Endodermal cell (in vitro differentiated cells): ENCODE measurements around the gene MOCOS. TPM values are rescaled to one million over a fixed set of nuclear protein-coding genes. Genes with fewer than 3 reads are reported as not detected.

ENCODE experiments used
- DNase-seq: peaks from one replicate; pipeline ENCODE4 v3.0.0-alpha.2; 2017
- H3K27ac ChIP-seq: 2 replicates; pipeline ENCODE4 v1.5.1; 2013; ENCODE audit warnings: mild to moderate bottlenecking, low read depth, low read length, moderate library complexity
- H3K27me3 ChIP-seq: 2 replicates; pipeline ENCODE4 v1.6.1; 2013; ENCODE audit warnings: mild to moderate bottlenecking, low read length, moderate library complexity; ENCODE audit not compliant: insufficient read depth, control insufficient read depth, poor library complexity, severe bottlenecking
- H3K36me3 ChIP-seq: 2 replicates; pipeline ENCODE4 v1.7.0; 2013; ENCODE audit warnings: mild to moderate bottlenecking, low read length, moderate library complexity; ENCODE audit not compliant: control insufficient read depth, insufficient read depth
- H3K4me1 ChIP-seq: one replicate; pipeline ENCODE4 v1.7.0; 2013; ENCODE audit warnings: low read length; ENCODE audit not compliant: control insufficient read depth, insufficient read depth
- H3K4me3 ChIP-seq: 2 replicates; pipeline ENCODE4 v1.5.1; 2013; ENCODE audit warnings: mild to moderate bottlenecking, low read length, moderate library complexity
- H3K9ac ChIP-seq: 2 replicates; pipeline ENCODE4 v1.6.1; 2013; ENCODE audit warnings: mild to moderate bottlenecking, low read length, moderate library complexity; ENCODE audit not compliant: poor library complexity, severe bottlenecking; ENCODE audit errors: extremely low read depth
- H3K9me3 ChIP-seq: 2 replicates; pipeline ENCODE4 v1.6.1; 2013; ENCODE audit warnings: mild to moderate bottlenecking, low read length, moderate library complexity; ENCODE audit not compliant: control insufficient read depth
- H3K27ac Mint-ChIP-seq: 2 replicates; pipeline ENCODE4 v1.8.0; 2020; ENCODE audit warnings: mixed read lengths
- H3K27me3 Mint-ChIP-seq: 2 replicates; pipeline ENCODE4 v1.8.0; 2021; ENCODE audit warnings: mild to moderate bottlenecking, mixed read lengths; ENCODE audit not compliant: insufficient read depth
- H3K36me3 Mint-ChIP-seq: 2 replicates; pipeline ENCODE4 v1.8.0; 2020; ENCODE audit warnings: low read depth, mixed read lengths
- H3K4me1 Mint-ChIP-seq: 2 replicates; pipeline ENCODE4 v1.8.0; 2020; ENCODE audit warnings: mixed read lengths
- H3K4me3 Mint-ChIP-seq: 2 replicates; pipeline ENCODE4 v1.8.0; 2020; ENCODE audit warnings: mild to moderate bottlenecking, moderate library complexity, mixed read lengths
- H3K9me3 Mint-ChIP-seq: 2 replicates; pipeline ENCODE4 v1.8.0; 2020; ENCODE audit warnings: mild to moderate bottlenecking, mixed read lengths
- CTCF ChIP-seq: fragments of 200-600 bp; sonication (generic); conservative IDR thresholded peaks from 2 replicates; pipeline ENCODE4 v1.5.0; 2021; ENCODE audit warnings: antibody characterized with exemption, mild to moderate bottlenecking
- WGBS, 2 experiments: methylation state at CpG; one replicate each; pipeline versions ENCODE4 v1.1.5 to v1.1.7; 2013; ENCODE audit warnings: missing lambda C conversion rate in 2 of 2, mixed read lengths in 1 of 2; ENCODE audit not compliant: insufficient coverage in 1 of 2, insufficient read length in 1 of 2; 5-methylcytosine and 5-hydroxymethylcytosine counted together
- total RNA-seq, 2 donors: library from RNA; stranded (reverse); fragmentation: NEBNext Ultra II Directional in 1 of 2; extraction: Animal tissue kit (Norgen Biotek cat#: 25700) in 1 of 2; gene quantifications; 2 replicates in 1 of 2; 3 replicates in 1 of 2; pipeline ENCODE4 v1.2.1, GENCODE V29; 2021

MOCOS gene
- total RNA-seq, 2 donors from 2014 or later = 0.51 to 1.4 TPM

- Mint-ChIP-seq H3K27ac (no peak overlapping the region), H3K27me3 (peaks cover 19% of the 10 kb centered on the region), H3K4me3 (no peak overlapping the region), H3K9me3 (no peaks in the 10 kb centered on the region), H3K36me3 (no peaks in the 10 kb centered on the region), H3K4me1 (no peaks in the 10 kb centered on the region)
- H3K4me3 ChIP-seq = no peak overlapping the region
- no peak overlapping the region for H3K9ac ChIP-seq
- H3K4me1 ChIP-seq = no peaks in the 10 kb centered on the region
- whole genome bisulfite sequencing, 2 experiments = 83 to 85% methylated on average over 8 of the region's 8 CpGs
- DNase-seq = no peak
- H3K9me3 ChIP-seq = no peaks in the 10 kb centered on the region
- no peak for TF ChIP-seq CTCF
- no peak overlapping the region for H3K27ac ChIP-seq
- H3K27me3 ChIP-seq = peaks cover 31% of the 10 kb centered on the region
- H3K36me3 ChIP-seq = no peaks in the 10 kb centered on the region
Measured at GRCh38 chr18:36194600-36195315, 7.5 kb downstream of the MOCOS start.

- Histone ChIP-seq H3K4me3 (no peak overlapping the region), H3K4me1 (no peaks in the 10 kb centered on the region), H3K36me3 (no peaks in the 10 kb centered on the region), H3K27ac (no peak overlapping the region), H3K9ac (no peak overlapping the region), H3K27me3 (peaks cover 32% of the 10 kb centered on the region), H3K9me3 (no peaks in the 10 kb centered on the region)
- Mint-ChIP-seq H3K9me3 (no peaks in the 10 kb centered on the region), H3K4me1 (peaks cover 3% of the 10 kb centered on the region), H3K27me3 (peaks cover 18% of the 10 kb centered on the region), H3K36me3 (no peaks in the 10 kb centered on the region), H3K4me3 (no peak overlapping the region), H3K27ac (no peak overlapping the region)
- DNase-seq = no peak
- TF ChIP-seq CTCF = no peak
- 85 to 86% methylated on average over 3 of the region's 3 CpGs for WGBS, 2 experiments
Measured at GRCh38 chr18:36195427-36196122, 8.3 kb downstream of the MOCOS start.

- no peaks in the 10 kb centered on the region for H3K36me3 ChIP-seq
- H3K9ac ChIP-seq = no peak overlapping the region
- peaks cover 40% of the 10 kb centered on the region for H3K27me3 ChIP-seq
- no peak overlapping the region for H3K4me3 ChIP-seq
- 83 to 94% methylated on average over 4 to 6 of the region's 6 CpGs for WGBS, 2 experiments
- Mint-ChIP-seq H3K4me1 (peaks cover 3% of the 10 kb centered on the region), H3K27me3 (peaks cover 15% of the 10 kb centered on the region), H3K4me3 (no peak overlapping the region), H3K27ac (no peak overlapping the region), H3K36me3 (no peaks in the 10 kb centered on the region), H3K9me3 (no peaks in the 10 kb centered on the region)
- DNase-seq = no peak
- no peaks in the 10 kb centered on the region for H3K9me3 ChIP-seq
- no peak for TF ChIP-seq CTCF
- no peaks in the 10 kb centered on the region for H3K4me1 ChIP-seq
- H3K27ac ChIP-seq = no peak overlapping the region
Measured at GRCh38 chr18:36196238-36196995, 9.1 kb downstream of the MOCOS start.
